GM19438 (cell line): Measurements from ENCODE around the gene ACP4.
"Not testable (repeated sequence)": the region's sequence is repeated elsewhere in the genome, so short reads cannot be mapped to it uniquely, and the experiment has no call there.

Experiments
- ATAC-seq: cut with Tn5 transposase; IDR thresholded peaks from one replicate; pipeline ENCODE4 v1.9.1; 2021; ENCODE audit warnings: low read depth; ENCODE audit not compliant: unreplicated experiment

Gene ACP4

DNA sequence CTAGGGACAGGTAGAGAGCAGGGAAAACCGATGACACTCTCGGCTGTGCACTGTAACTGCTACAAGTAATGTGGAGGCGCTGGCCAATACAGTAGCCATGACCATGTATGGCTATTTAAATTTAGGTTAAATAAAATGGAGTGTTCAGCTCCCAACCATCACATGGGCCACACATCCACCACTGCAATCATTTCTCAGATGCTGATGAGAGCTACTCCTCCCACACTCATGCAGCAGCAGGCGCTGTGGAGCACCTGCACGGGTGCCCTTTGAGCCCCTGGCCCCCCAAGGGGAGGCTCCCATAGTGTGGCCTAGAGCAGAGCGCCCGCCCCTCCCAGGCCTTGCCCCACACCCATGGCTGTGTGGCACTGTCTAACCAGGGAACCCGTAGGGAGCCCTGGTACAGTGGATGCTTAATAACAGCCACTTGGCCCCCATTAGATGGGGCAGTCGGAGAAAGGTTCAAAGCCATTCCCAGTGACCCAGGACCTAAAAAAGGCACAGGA lies 6.0 kb downstream of the ACP4 start:
- ATAC-seq: no peak

DNA sequence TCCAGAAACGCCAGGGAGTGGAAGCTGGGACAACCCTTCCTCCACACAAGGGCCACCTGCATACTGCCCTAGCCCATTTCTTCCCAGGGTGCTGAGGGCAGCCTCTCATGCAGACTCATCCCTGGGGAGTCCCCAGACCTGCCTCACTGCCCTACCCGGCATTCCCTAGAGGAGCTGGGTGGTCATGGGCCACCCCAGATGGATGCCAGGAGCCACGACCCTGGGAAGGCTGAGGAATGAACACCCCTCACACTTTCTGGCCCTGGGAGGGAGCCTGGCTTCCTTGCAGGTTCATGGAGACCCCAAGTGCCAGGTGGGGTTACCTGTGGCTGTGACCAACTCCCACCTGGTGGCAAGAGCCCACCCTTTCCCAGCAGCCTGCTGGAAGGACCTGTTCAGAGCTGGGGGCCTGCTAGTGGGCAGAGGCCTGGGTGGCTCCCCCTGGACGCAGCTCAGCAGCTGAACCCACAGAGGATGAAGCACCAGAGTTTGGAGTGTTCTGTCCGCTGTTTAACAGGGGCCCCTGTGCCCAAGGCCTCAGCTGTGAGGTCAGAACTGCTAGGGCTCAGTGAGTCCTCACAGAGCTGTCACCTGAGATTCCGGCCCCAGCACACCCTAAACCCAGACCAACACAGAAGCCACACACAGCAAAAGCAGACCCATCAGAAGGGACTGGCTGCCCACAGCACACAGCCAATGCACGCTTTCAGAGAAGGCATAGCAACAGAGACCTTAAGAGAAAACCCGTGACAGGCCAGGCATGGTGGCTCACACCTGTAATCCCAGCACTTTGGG lies 6.6 kb downstream of the ACP4 start:
- ATAC-seq: no peak

DNA sequence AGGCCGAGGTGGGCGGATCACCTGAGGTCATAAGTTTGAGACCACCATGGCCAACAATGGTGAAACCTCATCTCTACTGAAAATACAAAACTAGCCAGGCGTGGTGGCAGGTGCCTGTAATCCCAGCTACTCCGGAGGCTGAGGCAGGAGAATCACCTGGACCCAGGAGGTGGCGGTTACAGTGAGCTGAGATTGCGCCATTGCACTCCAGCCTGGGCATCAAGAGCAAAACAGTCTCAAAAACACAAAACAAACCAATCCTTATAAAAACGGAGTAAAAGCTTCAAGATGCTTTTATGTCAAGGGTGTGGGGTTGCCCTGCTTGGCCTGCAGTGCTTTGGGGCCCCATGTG lies 7.2 kb downstream of the ACP4 start:
- ATAC-seq: no peak

DNA sequence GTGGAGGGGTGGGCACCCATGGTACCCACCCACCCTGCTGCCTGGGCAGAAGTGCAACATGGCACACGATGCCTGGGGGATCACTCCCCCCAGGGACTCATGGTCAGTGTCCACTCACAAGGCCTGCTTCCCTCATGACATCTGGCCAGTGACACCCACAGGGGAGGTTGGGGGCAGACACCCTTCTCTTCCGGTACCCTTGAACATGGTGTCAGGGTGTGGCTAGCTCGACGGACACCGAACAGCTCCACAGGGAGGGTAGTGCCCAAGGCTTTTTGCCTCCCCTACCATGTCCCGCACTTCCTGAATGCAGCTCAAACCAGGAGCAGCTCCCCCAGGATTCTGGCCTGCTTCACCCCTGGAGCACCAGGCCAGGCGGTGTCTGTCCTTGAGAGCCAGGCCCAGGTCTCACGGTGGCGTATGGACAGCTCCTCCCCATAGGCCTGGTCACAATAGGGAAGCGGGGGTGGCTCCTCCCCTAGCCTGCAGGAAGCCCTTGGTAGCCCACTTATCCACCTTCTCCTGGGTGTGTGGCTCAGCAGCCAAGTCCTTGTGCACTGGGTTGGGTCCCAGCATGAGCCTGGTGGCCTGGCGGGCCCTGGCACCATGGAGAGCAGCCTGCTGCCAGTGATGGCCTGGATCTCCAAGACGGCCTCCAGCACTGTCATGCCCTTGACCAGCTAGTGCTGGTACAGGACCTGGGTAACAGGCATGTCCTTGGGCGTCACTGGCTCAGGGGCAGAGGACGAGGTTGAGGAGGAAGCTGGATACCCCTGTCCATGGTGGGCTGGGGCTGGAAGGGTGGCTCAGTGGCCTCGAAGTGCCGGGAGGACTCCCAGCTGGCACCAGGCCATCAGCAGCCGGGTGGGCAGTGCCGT lies 7.8 kb downstream of the ACP4 start:
- no peak for ATAC-seq

DNA sequence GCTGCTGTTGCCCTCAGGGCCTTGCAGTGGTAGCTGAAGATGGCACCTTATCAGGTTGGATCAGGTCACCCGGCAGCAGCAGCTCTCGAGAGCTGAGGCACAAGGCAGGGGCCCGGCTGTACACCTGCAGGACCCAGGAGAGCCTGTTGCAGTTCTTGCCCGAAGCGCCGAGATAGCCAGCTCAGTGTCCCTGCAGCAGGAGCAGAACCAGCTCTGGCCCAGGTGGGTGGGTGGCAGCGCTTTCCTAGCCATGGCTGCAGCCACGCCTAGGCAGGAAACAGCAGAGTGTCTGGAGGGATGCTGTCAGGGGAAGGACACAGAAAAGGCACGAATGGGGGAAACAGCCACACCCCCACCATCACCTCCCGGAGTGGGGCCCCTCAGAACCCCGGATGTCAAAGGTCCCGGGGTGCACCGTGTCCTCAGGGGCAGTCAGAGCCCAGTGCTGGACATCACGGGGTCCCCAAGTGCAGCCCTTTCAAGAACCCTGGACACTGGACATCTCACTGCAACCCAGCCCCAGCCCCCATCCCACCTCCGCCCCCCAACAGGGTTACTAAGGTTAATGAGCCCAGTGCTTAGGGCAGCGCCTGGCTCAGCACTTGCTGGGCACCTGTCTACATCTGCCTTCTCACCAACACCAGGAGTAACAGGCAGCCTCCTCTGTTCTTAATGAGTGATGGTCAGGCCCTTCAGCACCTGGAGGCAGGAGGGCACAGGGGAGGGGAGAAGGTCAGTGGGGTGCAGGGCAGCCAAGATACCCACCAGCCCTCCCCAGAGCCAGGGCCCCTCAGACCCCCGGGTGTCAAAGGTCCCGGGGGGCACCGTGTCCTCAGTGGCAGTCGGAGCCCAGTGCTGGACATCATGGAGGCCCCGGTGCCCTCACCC lies 8.7 kb downstream of the ACP4 start:
- no peak for ATAC-seq

DNA sequence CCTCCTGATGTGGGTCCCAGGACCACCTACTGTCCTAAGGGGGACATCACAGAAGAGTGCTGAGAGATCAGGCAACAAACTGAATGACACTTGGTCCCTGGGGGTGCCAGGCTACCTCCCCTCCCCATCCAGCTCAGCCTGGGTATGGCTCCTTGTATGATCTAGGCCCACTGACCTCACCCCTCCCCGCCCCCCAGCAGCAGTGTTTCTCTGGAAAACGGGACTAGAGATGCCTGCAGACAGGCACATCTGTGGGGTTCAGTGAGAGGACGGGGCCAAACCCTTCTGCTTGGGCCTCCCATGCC lies 9.3 kb downstream of the ACP4 start:
- ATAC-seq: no peak

DNA sequence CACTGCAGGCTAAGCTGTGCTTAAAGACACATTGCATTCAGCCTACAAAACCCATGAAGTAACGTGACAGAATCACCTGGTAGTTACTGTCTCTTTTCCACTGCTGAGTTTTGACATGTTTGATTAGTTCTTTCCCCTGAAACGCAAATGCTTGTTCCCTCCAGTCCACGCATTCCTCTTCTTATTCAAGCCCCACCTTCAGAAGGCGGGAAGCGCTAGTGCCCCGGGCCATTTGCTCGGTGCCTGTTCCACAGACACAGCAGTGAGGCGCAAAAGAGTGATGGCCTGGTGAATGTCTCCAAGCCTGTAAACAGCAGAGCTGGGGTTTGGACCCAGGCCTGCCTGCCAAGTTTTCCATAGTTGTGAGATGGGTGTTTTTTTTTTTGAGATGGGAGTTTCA lies 10.9 kb downstream of the ACP4 start:
- no peak for ATAC-seq

DNA sequence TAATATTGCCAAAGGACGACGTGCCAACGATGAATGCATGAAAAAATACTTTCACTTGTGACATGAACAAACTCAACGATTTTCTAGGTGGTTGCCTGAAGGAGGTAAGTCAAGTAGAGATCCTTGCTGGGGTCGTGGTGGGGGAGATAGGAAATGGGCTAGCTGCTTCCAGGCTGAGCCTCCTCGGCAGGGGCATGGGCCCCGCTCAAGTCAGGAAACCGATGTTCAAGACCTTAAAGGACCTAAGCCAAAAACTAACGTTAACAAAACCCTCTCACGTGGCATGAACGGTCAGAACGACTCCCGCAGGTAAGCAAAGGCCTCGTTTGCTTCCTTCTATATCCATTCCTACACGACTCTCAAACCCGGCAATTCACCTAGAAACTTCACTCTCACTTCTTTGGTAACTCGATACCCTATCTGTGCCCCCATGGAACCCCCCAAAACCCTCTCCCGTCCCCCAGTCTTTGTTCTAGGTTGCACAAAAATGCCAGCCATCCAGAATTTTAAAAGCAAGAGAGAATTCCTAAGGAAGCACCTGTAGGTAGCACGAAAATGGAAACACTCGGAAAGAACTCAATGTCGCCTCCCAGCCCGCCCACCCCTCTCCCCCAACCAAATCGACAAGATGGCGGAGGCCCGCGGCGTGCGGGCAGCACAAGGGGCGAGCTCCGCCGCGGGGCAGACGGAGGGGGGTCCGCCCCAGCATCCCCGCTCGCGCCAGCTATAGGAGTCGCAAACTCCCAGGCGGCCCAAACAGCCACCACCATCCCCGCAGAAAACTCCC lies 13.6 kb downstream of the ACP4 start:
- ATAC-seq: peak; percentile 19

DNA sequence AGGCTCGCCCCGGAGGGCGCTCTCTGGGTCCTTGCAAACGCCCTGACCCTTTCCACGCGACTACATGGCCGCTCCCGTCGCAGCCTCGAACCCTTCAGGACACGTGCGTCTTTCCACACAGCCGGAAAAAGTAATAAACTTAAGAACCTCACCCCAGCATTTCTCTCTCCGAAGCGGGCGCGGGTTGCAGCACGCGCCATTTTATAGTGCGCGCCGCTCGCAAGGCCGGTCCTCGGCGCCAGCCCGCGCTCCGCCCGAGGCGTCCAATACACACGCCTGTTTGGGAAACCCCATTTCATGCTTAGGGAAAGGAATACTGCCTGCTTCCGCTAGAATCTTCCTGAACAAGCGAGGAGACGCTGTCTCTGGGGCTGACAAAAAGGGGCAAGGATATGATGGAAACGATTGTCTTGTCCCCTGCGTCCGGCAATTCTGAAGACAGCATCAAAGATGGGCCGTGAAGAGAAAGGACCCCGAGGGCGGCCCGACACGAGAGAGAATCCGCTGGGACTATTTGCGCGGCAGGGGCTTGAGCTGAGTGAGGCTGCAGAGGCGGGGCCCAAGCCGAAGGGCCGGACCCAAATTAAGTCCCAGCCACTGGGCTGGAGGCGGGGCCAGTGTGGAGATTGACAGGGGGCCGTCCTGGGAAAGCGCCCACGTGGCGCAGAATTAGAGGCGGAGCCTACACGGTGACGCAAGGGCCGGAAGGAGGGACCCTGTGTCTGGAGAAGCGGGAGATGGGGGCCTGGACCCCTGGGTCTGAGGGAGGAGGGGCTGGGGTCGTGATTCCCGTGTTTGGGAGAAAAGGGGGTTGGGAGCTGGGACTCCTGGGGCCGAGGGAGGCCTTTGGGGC lies 14.4 kb downstream of the ACP4 start:
- ATAC-seq: peak; percentile 93

DNA sequence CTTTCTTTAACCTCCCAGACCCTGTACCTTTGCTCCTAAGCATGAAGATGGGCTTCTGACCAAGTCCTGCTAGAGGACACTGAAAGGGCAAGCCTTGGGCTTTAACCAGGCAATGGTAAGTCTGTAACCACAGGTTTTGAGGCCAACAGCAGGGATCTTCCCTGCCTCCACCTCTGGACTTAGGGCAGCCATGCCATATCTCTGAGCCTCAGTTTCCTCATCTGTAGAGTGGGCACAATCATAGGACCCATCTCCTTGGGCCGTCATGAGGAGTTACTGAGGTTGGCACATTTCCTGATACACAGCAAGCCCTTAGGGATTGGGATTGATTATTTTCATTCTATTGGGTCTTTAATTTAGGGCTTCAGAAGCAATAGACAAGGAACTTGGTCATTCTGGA lies 18.6 kb downstream of the ACP4 start:
- ATAC-seq: no peak

DNA sequence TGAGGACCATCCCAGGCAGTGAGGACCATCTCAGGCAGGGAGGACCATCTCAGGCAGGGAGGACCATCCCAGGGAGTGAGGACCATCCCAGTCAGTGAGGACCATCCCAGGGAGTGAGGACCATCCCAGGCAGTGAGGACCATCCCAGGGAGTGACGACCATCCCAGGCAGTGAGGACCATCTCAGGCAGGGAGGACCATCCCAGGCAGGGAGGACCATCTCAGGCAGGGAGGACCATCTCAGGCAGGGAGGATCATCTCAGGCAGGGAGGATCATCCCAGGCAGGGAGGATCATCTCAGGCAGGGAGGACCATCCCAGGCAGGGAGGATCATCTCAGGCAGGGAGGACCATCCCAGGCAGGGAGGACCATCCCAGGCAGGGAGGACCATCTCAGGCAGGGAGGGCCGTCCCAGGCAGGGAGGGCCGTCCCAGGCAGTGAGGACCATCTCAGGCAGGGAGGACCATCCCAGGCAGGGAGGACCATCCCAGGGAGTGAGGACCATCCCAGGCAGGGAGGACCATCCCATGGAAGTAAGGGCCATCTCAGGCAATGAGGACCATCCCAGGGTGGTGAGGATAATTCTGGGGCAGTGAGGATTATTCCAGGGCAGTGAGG lies 21.5 kb downstream of the ACP4 start:
- ATAC-seq: not testable (repeated sequence)

DNA sequence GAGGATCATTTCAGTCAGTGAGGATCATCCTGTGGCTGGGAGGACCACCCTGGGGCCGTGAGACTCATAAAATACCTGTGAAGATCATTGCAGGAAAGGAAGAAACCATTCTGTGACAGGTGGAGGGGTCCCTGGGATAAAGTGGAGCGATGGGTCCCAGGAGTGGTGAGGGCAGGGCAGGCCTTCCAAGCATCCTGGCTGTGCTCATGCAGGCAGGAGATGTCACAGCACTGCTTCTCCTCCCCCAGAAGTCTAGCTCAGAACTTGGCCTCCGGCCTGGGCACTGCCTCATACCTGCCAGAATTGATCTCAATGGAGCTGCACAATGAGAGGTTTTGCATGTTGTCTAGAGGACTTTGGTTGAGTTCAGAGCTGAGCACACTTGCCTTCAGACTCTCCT lies 22.3 kb downstream of the ACP4 start:
- no peak for ATAC-seq

DNA sequence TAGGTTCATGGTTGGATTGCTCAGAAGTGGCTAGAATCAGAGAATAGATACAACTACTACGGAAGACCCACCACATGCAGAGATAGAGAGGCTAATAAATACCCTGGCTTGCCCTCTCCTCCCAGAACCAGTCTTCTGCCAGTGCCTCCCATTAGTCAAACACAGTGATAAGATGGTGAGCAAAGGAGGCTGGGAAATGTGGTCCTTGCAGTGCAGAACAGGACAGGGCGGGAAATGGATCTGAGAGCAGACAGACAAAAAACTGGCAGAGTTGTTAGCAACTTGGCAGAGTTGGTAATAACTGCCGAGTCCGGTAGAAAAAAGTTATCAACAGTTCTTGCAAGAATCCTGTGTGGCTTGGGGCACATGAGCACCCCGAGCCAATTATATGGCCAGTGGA lies 24.7 kb downstream of the ACP4 start:
- ATAC-seq: no peak

DNA sequence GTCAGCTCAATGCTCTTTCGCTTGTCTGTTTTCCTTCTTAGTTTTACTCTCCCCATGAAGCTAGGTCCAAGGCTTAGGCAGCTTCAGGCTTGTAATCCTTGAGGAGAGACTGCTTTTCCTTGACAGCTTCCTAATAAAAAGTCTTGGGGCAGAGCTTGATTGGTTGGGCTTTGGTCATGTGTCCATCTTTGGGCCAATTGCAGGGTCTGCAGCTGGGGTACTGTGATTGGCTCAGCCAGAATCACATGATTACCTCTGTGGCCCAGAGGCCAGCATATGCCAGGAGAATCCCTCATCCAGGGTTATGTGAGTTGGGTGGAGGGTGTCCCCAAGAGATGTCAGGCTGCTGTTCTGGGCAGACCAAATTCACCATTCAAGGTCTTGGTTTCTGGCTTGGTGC lies 25.2 kb downstream of the ACP4 start:
- no peak for ATAC-seq

DNA sequence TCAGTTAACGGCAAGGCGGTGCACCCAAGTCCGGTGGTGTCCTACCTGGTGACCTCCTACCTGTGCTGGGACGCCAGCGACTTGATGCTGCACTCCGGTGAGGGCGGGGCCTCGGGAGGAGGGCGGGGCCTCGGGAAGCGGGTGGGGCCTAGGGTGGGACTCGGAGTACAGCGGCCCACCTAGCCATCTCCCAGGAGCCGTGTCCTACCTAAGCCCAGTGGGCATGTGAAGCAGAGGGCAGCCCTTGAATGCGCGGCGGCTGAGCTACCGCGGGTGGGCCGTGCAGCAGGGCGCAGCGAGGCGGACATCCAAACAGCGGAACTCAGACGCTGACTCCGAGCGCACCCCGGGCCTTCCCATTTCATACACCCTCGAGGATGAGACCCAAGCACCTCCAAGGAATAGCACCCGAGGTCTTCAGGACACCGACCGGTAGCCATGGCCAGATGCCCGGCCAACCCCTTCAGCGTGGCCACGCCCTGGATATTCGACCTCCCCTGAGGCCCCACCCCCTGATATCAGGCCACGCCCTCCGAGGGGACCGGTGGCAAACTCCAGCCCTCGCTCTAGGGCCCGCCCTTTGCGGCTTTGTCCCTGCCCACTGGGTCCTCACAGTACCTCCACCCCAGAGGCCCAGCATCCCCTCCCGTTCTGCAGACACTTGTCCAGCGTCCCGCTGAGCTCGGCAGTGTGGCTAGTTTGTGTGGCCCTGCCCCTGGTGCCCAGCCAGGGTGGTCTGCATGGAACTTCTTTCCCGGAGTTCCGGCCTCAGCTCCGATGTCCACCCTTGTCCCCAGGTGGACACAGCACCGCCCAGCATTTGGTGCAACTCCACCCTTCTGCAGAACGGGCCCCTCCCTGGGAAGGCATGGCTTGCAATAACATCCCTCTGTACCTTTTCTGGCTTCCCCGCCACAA lies 28.0 kb downstream of the ACP4 start:
- peak; percentile 46 for ATAC-seq

DNA sequence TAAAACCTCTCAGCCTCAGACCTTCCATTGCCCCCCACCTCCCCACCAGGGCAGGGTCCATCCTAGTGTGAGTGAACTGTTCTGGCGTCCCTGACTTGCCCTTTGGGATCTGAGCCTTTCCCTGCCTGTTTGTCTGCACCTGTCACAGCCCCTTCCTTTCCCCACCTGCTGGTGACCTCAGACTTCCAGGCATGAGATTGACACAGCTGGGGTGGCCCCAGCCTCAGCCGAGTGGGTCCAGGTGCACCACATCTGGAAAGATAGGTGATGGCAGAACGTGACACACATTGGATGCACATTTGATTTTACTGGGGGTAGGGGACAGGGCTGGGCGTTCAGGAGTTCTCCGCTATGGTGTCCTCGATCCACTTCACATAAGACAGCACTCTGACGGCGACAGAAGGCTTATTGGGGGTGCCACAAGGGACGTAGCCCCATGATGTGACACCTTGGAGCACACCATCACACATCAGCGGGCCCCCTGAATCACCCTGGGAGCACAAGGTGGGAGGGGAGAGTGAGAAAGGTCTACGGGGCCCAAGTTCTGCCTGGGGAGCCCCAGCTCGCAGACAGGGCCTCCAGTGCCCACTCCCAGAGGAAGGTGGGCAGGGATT lies 28.8 kb downstream of the ACP4 start:
- no peak for ATAC-seq

DNA sequence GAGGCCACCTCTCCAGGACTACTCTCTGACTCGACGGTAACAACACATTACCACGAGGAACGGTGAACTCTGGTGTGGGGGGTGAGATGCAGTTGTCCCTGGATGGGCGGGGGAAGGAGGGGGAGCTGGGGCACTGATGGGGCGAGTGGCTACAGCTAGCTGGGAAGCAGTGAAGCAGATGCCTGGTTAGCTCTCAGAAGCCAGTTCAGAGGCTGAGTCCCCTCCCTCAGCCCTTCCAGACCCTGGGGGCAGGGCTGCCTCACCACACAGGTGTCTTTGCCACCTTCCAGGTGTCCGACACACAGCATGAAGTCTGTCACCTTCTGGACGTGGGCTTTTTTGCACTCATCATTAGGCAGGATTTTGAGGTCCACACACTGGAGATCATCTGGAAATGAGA lies 29.4 kb downstream of the ACP4 start:
- no peak for ATAC-seq
